Transverse colon (tissue), 4 donors: ENCODE data around the gene MSI1. TPM values are rescaled to one million over a fixed set of nuclear protein-coding genes. Genes with fewer than 3 reads are reported as not detected.

Experiments used
- DNase-seq: peaks from one replicate; pipeline ENCODE4 v3.0.0-alpha.2; 2019
- H3K27ac ChIP-seq, 4 donors: fragments of 200-600 bp; sonication (generic); 2 replicates each; pipeline ENCODE4 v1.5.1; 2016 to 2018; ENCODE audit warnings: inconsistent platforms in 4 of 4
- H3K27me3 ChIP-seq: fragments of 200-600 bp; sonication (generic); 2 replicates; pipeline ENCODE4 v1.5.1; 2017; ENCODE audit warnings: inconsistent platforms
- H3K36me3 ChIP-seq, 4 donors: fragments of 200-600 bp; sonication (generic); 2 replicates each; pipeline ENCODE4 v1.5.1; 2017 to 2019; ENCODE audit warnings: inconsistent platforms in 4 of 4
- H3K4me1 ChIP-seq, 4 donors: fragments of 200-600 bp; sonication (generic); 2 replicates each; pipeline ENCODE4 v1.5.1; 2017 to 2020; ENCODE audit warnings: inconsistent platforms in 4 of 4
- H3K4me3 ChIP-seq, 4 donors: fragments of 200-600 bp; sonication (generic); 1 replicate in 1 of 4; 2 replicates in 3 of 4; pipeline versions ENCODE4 v1.5.1 to v1.6.1; 2017 to 2019; ENCODE audit warnings: inconsistent platforms in 4 of 4
- H3K9me3 ChIP-seq, 2 donors: fragments of 200-600 bp; sonication (generic); 2 replicates each; pipeline ENCODE4 v1.5.1; 2017 to 2019; ENCODE audit warnings: inconsistent platforms in 2 of 2
- CTCF ChIP-seq, 5 experiments: fragments of 200-600 bp in 3 of 5; fragments of 450-650 bp in 2 of 5; sonication (generic) in 3 of 5; IDR thresholded peaks; 1 replicate in 2 of 5; 2 replicates in 3 of 5; pipeline ENCODE4 v1.5.1; 2016 to 2017; ENCODE audit warnings: antibody characterized with exemption in 5 of 5, inconsistent platforms in 3 of 5, mild to moderate bottlenecking in 2 of 5, moderate library complexity in 1 of 5
- EP300 ChIP-seq: sonication (generic); formaldehyde crosslinking; IDR thresholded peaks from one replicate; pipeline ENCODE4 v1.6.1; 2017; ENCODE audit warnings: antibody characterized with exemption, low read depth
- POLR2A ChIP-seq: fragments of 450-650 bp; IDR thresholded peaks from one replicate; pipeline ENCODE4 v1.6.1; 2016; ENCODE audit warnings: antibody characterized with exemption, mild to moderate bottlenecking, moderate library complexity
- POLR2AphosphoS5 ChIP-seq, 3 donors: sonication (generic); formaldehyde crosslinking; IDR thresholded peaks; one replicate each; pipeline ENCODE4 v1.6.1; 2016; ENCODE audit warnings: antibody characterized with exemption in 3 of 3
- WGBS, 2 donors: methylation state at CpG; one replicate each; pipeline ENCODE4 v1.1.5; 2018; ENCODE audit warnings: low coverage in 1 of 2; 5-methylcytosine and 5-hydroxymethylcytosine counted together
- in situ Hi-C, 4 donors: fragments of 200-750 bp; cut with MboI; loops; one replicate each; pipeline versions ENCODE4 v1.15.0 to v1.15.1; 2017; ENCODE audit warnings: low sequenced_read_pairs in 3 of 4, low pct_ligation_motif_present in 1 of 4, low pct_unique_long_range_greater_than_20kb in 1 of 4
- intact Hi-C: fragments of 100-400 bp; cut with DNase I; formaldehyde crosslinking; loops from one replicate; pipeline ENCODE4 v1.15.1; 2023; ENCODE audit warnings: low total_unique reads
- small RNA-seq, 4 donors: library from RNA; depleted of rRNA; stranded (forward); fragments of <200 nt; gene quantifications; one replicate each; pipeline ENCODE3, GENCODE V24; 2016
- total RNA-seq, 4 donors: library from RNA; depleted of rRNA; stranded (reverse); fragments of >200 nt; gene quantifications; one replicate each; pipeline ENCODE4 v1.1.0, GENCODE V29; 2016

MSI1 gene
- total RNA-seq, 4 donors from 2014 or later, result 0.82 to 7.5 TPM; not detected in 2

- intact Hi-C loops, result no loop called here
- WGBS, 2 donors, result 60 to 63% methylated on average over 5 of the region's 5 CpGs
Measured at GRCh38 chr12:120314220-120314619, 54.7 kb downstream of the MSI1 start.

GRCh38 chr12:120301962-120302815 lies 66.8 kb downstream of the MSI1 start, which contains the start of gene SIRT4:
SIRT4 (plus strand) TSS chr12:120302321; CDS start chr12:120303562, 1,241 bp downstream.
- in situ Hi-C loops, result no loop called here
- intact Hi-C loops, result no loop called here
- H3K27me3 ChIP-seq, result no peaks in the 10 kb centered on the region
- TF ChIP-seq CTCF (IDR thresholded peaks at IDR 0.05) (peak; percentile 69 to 83 (median 72)), POLR2A (no peak), POLR2AphosphoS5 (IDR thresholded peaks at IDR 0.05) (peak; percentile 16 to 73 (median 33)), EP300 (no peak)
- peak within 1 kb of the TSS; percentile 53 to 74 (median 58) for H3K4me3 ChIP-seq
- peak within 1 kb of the TSS; percentile 77 to 88 (median 80) for H3K27ac ChIP-seq
- H3K4me1 ChIP-seq, result peaks cover 4 to 6% (median 5%) of the 10 kb centered on the region in 4 donors
- peak; percentile 91 for DNase-seq
- H3K36me3 ChIP-seq, result no peaks in the 10 kb centered on the region
- WGBS, 2 donors, result 7 to 14% methylated on average over 23 to 31 of the region's 31 CpGs
- H3K9me3 ChIP-seq, result no peaks in the 10 kb centered on the region

More at GRCh38 chr12:120314220-120314619, 54.7 kb downstream of the MSI1 start:
- Histone ChIP-seq H3K4me1 (peaks cover 0 to 10% (median 8%) of the 10 kb centered on the region in 4 donors), H3K9me3 (no peaks in the 10 kb centered on the region), H3K4me3 (no peak overlapping the region), H3K36me3 (no peaks in the 10 kb centered on the region), H3K27ac (no peak overlapping the region), H3K27me3 (no peaks in the 10 kb centered on the region)
- TF ChIP-seq CTCF (IDR thresholded peaks at IDR 0.05) (no peak), POLR2AphosphoS5 (IDR thresholded peaks at IDR 0.05) (no peak), EP300 (no peak), POLR2A (no peak)
- no peak for DNase-seq
- in situ Hi-C loops, result no loop called here

GRCh38 chr12:120292661-120293531 lies 76.1 kb downstream of the MSI1 start, which contains the start of gene RNU4-1:
RNU4-1 (minus strand) TSS chr12:120293237.
- peak within 1 kb of the TSS; percentile 97 to 99 (median 98) for H3K27ac ChIP-seq
- H3K4me1 ChIP-seq, result peaks cover 0 to 18% (median 14%) of the 10 kb centered on the region in 4 donors
- H3K36me3 ChIP-seq, result no peaks in the 10 kb centered on the region
- H3K9me3 ChIP-seq, result no peaks in the 10 kb centered on the region
- in situ Hi-C loops, result no loop called here
- intact Hi-C loops, result no loop called here
- TF ChIP-seq POLR2AphosphoS5 (IDR thresholded peaks at IDR 0.05) (peak; percentile 62 to 98 (median 97)), POLR2A (peak; percentile 85), EP300 (no peak)
- DNase-seq, result peak; percentile 82
- H3K4me3 ChIP-seq, result peak within 1 kb of the TSS; percentile 46 to 90 (median 69)
- 1 to 2% methylated on average over 21 to 29 of the region's 29 CpGs for WGBS, 2 donors
- H3K27me3 ChIP-seq, result no peaks in the 10 kb centered on the region

GRCh38 chr12:120292411-120292660 lies 76.6 kb downstream of the MSI1 start:
- H3K4me3 ChIP-seq, result peak overlapping the region; percentile 46 to 90 (median 69)
- in situ Hi-C loops (no loop called here), intact Hi-C loops (no loop called here)
- H3K27ac ChIP-seq, result peak overlapping the region; percentile 97 to 99 (median 98)
- peaks cover 0 to 18% (median 14%) of the 10 kb centered on the region in 4 donors for H3K4me1 ChIP-seq
- H3K27me3 ChIP-seq, result no peaks in the 10 kb centered on the region
- no peak for TF ChIP-seq CTCF (IDR thresholded peaks at IDR 0.05)
- no peak for TF ChIP-seq POLR2AphosphoS5 (IDR thresholded peaks at IDR 0.05)
- TF ChIP-seq POLR2A, result no peak
- no peak for TF ChIP-seq EP300
- no peak for DNase-seq
- H3K36me3 ChIP-seq, result no peaks in the 10 kb centered on the region
- H3K9me3 ChIP-seq, result no peaks in the 10 kb centered on the region
- 0 to 2% methylated on average over 11 to 17 of the region's 17 CpGs for WGBS, 2 donors

Small RNAs within 50 kb of the gene (small RNA-seq; reads per million reads assigned to genes)
- gene RNU4-1 (867 to 4,819 (median 2,812) reads per million in 4 donors), gene RNU4-2 (844 to 2,301 (median 1,261) reads per million in 4 donors), gene RNU6-1088P (0 reads per million in 4 donors)

Other genes with a start within 250 kb of the MSI1 start
- 100 to 1,000 TPM in 2 of 4 donors, 10 to 100 TPM in 2; 70.0 to 141 (median 107) TPM for gene GCN1, start 174.4 kb downstream of the MSI1 start, total RNA-seq
- gene RPLP0, start 168.1 kb downstream of the MSI1 start, total RNA-seq, result 1,000 to 10,000 TPM in 3 of 4 donors, 100 to 1,000 TPM in 1; 660 to 2,105 (median 1,778) TPM
- 100 to 1,000 TPM; 101 to 328 (median 198) TPM for gene PXN, start 103.4 kb downstream of the MSI1 start, total RNA-seq
- gene RNU4-2, start 77.3 kb downstream of the MSI1 start, total RNA-seq, result under 1 TPM; under 0.01 TPM
- under 1 TPM in 3 of 4 donors, not detected in 1; under 0.01 TPM for gene RNU4-1, start 75.9 kb downstream of the MSI1 start, total RNA-seq
- gene SIRT4, start 66.8 kb downstream of the MSI1 start, total RNA-seq, result 1 to 10 TPM in 1 of 4 donors, under 1 TPM in 1, not detected in 2; 0.95 to 1.9 TPM
- gene PLA2G1B, start 41.4 kb downstream of the MSI1 start, total RNA-seq, result not detected
- 1,000 to 10,000 TPM in 2 of 4 donors, 100 to 1,000 TPM in 2; 469 to 1,865 (median 1,048) TPM for gene COX6A1, start 68.9 kb upstream of the MSI1 start, total RNA-seq
- 10 to 100 TPM in 3 of 4 donors, 1 to 10 TPM in 1; 7.2 to 20.9 (median 11.9) TPM for gene TRIAP1, start 77.2 kb upstream of the MSI1 start, total RNA-seq
- 10 to 100 TPM; 15.5 to 21.6 (median 19.2) TPM for gene GATC, start 77.3 kb upstream of the MSI1 start, total RNA-seq
- 10 to 100 TPM; 33.7 to 93.8 (median 64.5) TPM for gene SRSF9, start 100.6 kb upstream of the MSI1 start, total RNA-seq
- 100 to 1,000 TPM in 3 of 4 donors, 10 to 100 TPM in 1; 60.5 to 291 (median 190) TPM for gene DYNLL1, start 126.9 kb upstream of the MSI1 start, total RNA-seq
- gene COQ5, start 160.0 kb upstream of the MSI1 start, total RNA-seq, result 10 to 100 TPM; 20.9 to 34.9 (median 31.9) TPM
- gene RNF10, start 165.2 kb upstream of the MSI1 start, total RNA-seq, result 100 to 1,000 TPM; 204 to 317 (median 213) TPM
- 10 to 100 TPM in 3 of 4 donors, not detected in 1; 31.5 to 56.5 (median 43.7) TPM for gene POP5, start 212.2 kb upstream of the MSI1 start, total RNA-seq